ENCODE data around the gene ABHD8.

ABHD8 gene

DNA sequence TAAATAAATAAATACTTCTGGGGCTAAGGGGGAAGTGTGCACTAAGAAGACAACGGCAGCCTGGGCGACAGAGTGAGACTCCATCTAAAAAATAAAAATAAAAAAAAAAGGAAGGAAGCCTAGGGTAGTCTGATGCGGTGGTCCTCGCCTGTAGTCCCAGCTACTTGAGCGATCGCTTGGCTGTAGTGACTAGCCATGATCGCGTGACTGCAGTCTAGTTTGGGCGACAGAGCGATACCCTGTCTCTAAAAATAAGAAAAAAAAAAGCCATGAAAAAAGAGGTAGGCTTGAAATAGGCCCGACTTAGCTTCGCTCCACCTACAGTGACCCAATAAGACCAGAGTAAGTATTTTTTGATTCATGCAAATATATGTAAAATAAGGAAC, 36.6 kb downstream of the ABHD8 start:
- no peak for DNase-seq
- no peaks in the 10 kb centered on the region for H3K9me3 ChIP-seq
- H3K27me3 ChIP-seq: no peaks in the 10 kb centered on the region
- TF ChIP-seq, protein P1, sequence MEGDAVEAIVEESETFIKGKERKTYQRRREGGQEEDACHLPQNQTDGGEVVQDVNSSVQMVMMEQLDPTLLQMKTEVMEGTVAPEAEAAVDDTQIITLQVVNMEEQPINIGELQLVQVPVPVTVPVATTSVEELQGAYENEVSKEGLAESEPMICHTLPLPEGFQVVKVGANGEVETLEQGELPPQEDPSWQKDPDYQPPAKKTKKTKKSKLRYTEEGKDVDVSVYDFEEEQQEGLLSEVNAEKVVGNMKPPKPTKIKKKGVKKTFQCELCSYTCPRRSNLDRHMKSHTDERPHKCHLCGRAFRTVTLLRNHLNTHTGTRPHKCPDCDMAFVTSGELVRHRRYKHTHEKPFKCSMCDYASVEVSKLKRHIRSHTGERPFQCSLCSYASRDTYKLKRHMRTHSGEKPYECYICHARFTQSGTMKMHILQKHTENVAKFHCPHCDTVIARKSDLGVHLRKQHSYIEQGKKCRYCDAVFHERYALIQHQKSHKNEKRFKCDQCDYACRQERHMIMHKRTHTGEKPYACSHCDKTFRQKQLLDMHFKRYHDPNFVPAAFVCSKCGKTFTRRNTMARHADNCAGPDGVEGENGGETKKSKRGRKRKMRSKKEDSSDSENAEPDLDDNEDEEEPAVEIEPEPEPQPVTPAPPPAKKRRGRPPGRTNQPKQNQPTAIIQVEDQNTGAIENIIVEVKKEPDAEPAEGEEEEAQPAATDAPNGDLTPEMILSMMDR (IDR thresholded peaks at IDR 0.05; ENCODE audit: low read depth, low read length): no peak
- H3K36me3 ChIP-seq: peaks cover 12% of the 10 kb centered on the region
- H3K4me1 ChIP-seq: no peaks in the 10 kb centered on the region
- H3K4me3 ChIP-seq (ENCODE audit: low read depth, low read length): no peak overlapping the region

DNA sequence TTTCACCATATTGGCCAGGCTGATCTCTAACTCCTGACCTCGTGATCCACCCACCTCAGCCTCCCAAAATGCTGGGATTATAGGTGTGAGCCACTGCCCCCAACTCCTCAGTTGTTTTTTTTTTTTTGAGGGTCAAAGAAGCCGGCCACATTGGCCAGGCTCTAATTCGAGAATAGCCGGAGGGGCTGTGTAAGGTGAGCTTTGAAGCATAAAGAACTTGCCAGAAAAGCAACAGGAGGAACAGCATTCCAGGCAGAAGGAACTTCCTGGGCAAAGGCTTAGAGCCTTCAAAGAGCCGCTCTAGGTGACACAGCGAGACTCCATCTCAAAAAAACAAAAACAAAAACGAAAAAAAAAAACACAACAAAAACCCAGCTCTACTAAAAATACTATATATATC, 37.2 kb downstream of the ABHD8 start:
- peaks cover 7% of the 10 kb centered on the region for H3K36me3 ChIP-seq
- H3K27me3 ChIP-seq: no peaks in the 10 kb centered on the region
- no peak overlapping the region for H3K4me3 ChIP-seq (ENCODE audit: low read depth, low read length)
- no peak for DNase-seq
- TF ChIP-seq, protein P1 (IDR thresholded peaks at IDR 0.05; ENCODE audit: low read depth, low read length): no peak
- no peaks in the 10 kb centered on the region for H3K9me3 ChIP-seq
- H3K4me1 ChIP-seq: no peaks in the 10 kb centered on the region

DNA sequence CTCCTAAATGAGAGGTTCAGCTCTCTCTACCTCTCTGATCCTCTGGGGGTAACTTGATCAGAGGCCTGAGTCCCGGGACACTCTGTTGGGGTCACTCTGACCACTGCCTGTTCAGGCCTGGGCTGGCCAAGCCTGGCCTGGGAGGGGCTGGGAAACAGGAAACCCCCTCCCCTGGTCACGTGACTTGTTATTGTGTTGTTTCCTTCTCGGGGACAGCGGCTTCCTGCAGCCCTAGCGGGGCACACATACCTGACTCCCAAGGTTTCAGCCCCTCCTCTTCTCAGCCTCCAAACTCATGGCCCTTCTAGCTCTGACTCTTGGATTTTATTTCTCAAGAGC, 38.6 kb downstream of the ABHD8 start, which contains the start of gene USHBP1:
Gene USHBP1 (minus strand): TSS at position 105 of the 339 bp plus-strand sequence. CDS start 446 bp downstream, outside the sequence.
- H3K36me3 ChIP-seq: peaks cover 4% of the 10 kb centered on the region
- H3K4me3 ChIP-seq (ENCODE audit: low read depth, low read length): no peak within 1 kb of the TSS
- H3K9me3 ChIP-seq: no peaks in the 10 kb centered on the region; the same call in 1 of the 2 replicates
- no peak for DNase-seq
- no peaks in the 10 kb centered on the region for H3K4me1 ChIP-seq
- no peaks in the 10 kb centered on the region for H3K27me3 ChIP-seq
- TF ChIP-seq, protein P1 (IDR thresholded peaks at IDR 0.05; ENCODE audit: low read depth, low read length): no peak

DNA sequence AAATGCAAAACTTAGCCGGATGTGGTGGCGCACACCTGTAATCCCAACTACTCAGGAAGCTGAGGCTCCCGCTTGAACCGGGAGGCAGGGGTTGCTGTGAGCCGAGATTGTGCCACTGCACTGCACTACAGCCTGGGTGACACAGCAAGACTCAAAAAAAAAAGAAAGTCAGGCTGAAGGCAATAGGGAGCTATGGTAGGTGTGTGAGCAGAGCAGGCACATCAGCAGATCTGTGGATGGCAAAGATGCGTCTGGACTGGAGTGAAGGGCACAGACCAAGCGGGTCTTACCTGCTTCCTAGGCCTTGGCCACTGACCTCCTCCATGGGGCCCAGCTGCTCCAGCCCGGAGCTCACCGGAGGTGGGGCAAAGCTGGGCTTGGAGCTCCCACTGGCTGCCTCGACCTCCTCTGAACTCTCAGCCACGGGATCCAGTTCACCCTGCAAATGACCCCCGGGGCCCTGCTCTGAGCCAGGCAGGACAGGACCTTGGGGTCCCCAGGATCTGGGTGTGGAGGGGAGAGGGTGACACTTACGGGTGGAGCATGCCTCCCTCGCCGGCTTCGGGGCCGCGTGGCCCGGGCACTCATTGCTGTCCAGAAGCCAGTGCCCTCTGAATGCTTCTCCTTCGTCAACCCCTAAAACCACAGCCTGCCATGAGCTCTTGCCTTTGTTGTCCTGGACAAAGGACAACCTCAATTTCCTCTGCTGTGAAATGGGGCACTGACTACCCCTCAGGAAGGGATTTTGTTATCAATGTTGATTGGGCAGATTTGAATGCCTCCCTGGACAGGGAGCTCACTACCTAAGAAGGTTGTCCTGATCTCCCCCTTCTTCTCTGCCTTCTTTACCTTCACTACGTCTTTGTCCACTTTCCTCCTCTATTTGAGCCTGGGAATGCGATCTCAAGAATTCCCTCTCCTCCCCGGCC, 39.2 kb downstream of the ABHD8 start:
- Histone ChIP-seq H3K9me3 (peaks cover 3% of the 10 kb centered on the region; the same call in 1 of the 2 replicates), H3K27me3 (no peaks in the 10 kb centered on the region), H3K4me3 (ENCODE audit: low read depth, low read length) (no peak overlapping the region), H3K36me3 (peaks cover 3% of the 10 kb centered on the region), H3K4me1 (no peaks in the 10 kb centered on the region)
- DNase-seq: no peak
- TF ChIP-seq, protein P1 (IDR thresholded peaks at IDR 0.05; ENCODE audit: low read depth, low read length): no peak

DNA sequence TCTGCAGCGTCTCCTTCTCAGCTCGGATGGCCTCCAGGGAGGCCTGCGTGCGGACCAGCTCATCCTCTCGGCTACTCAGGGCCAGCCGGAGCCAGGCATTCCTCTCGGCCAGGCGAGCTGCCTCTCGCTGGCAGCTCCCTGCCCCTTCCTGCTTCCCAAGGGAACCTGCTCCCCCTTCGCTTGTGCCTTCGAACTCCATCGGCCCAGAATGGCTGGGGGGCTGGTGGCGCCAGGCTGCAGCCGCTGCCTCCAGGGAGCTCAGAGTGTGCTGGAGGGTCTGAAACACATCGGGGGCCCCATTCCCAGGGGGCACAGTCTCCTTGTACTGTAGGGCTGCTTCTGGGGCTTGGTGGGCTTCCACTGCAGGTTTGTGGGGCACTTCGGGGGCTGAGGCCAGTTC, 40.7 kb downstream of the ABHD8 start:
- H3K9me3 ChIP-seq: peaks cover 3% of the 10 kb centered on the region; the same call in 1 of the 2 replicates
- H3K4me3 ChIP-seq (ENCODE audit: low read depth, low read length): no peak overlapping the region
- no peaks in the 10 kb centered on the region for H3K36me3 ChIP-seq
- no peaks in the 10 kb centered on the region for H3K27me3 ChIP-seq
- DNase-seq: no peak
- TF ChIP-seq, protein P1 (IDR thresholded peaks at IDR 0.05; ENCODE audit: low read depth, low read length): no peak
- no peaks in the 10 kb centered on the region for H3K4me1 ChIP-seq

DNA sequence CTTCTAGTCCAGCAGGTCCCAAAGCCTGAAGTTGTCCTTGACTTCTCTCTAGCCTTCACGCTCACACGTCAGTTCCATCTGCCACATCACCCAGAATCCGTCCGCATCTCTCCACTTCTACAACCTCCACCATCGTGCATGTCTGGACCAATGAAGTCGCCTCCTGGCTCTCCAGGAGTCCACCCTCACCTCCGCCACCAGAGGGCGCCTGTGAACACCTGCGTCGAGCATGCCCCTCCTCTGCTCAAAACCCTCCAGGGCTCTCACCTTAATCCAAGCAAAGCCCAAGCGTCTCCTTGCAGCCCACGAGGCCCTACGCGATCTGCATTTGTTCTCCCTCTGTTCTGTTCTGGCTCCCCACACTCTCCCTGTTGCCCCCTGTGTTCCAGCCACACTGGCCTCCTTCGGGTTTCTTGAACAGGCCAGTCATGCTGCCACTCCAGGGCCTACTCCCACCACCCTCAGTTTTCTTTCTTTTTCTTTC, 42.3 kb downstream of the ABHD8 start:
- Histone ChIP-seq H3K9me3 (peaks cover 3% of the 10 kb centered on the region; the same call in 1 of the 2 replicates), H3K36me3 (no peaks in the 10 kb centered on the region), H3K4me3 (ENCODE audit: low read depth, low read length) (no peak overlapping the region), H3K27me3 (no peaks in the 10 kb centered on the region), H3K4me1 (no peaks in the 10 kb centered on the region)
- TF ChIP-seq, protein P1 (IDR thresholded peaks at IDR 0.05; ENCODE audit: low read depth, low read length): peak; percentile 97
- DNase-seq: peak; percentile 86
